HCT116 (cell line): ENCODE results near the gene FAM117A. TPM values are rescaled to one million over a fixed set of nuclear protein-coding genes. Genes with fewer than 3 reads are reported as not detected.

Experiments used
- ATAC-seq: fragments of 200-7000 bp; cut with Tn5 transposase; 2 replicates; pipeline ENCODE4 v1.9.1; 2020; ENCODE audit warnings: mild to moderate bottlenecking, moderate library complexity
- BruUV-seq: library from RNA; stranded (reverse); fragments of 400-500 nt; replicated peaks from 2 replicates; lab custom pipeline; 2021; lab: Mats Ljungman, UMichigan
- CTCF ChIA-PET: fragments of 300-600 bp; sonication (Branson Sonifier 250); formaldehyde crosslinking; loops from one replicate; lab custom pipeline; 2021; ENCODE audit warnings: antibody characterized with exemption; lab: Charles Lee
- POLR2A ChIA-PET: fragments of 300-600, 350-600 bp; sonication (Branson Sonifier 250); formaldehyde crosslinking; loops from one replicate; lab custom pipeline; 2021; ENCODE audit warnings: antibody characterized with exemption; lab: Charles Lee
- RAD21 ChIA-PET, 2 experiments: fragments of 300-600 bp; sonication (Branson Sonifier 250); formaldehyde crosslinking; loops; one replicate each; lab custom pipeline; 2023; ENCODE audit warnings: low total read pairs in 2 of 2; ENCODE audit not compliant: uncharacterized antibody in 2 of 2, unreplicated experiment in 2 of 2, low non-redundant PET in 1 of 2; lab: Charles Lee
- DNase-seq: peaks from one replicate; pipeline ENCODE4 v3.0.0-alpha.2; 2010; ENCODE audit warnings: low read depth, low spot score
- H2AFZ ChIP-seq: fragments of 200-600 bp; shearing (Covaris generic), sonication (generic); 2 replicates; pipeline ENCODE4 v1.6.1; 2017; ENCODE audit warnings: low read depth, mixed run types, mixed read lengths, antibody characterized with exemption, low read length; ENCODE audit not compliant: poor library complexity, severe bottlenecking
- H3K27ac ChIP-seq: 2 replicates; pipeline ENCODE4 v1.5.1; 2012; ENCODE audit warnings: low read depth, low read length
- H3K27me3 ChIP-seq: fragments of 200-600 bp; sonication (generic); 2 replicates; pipeline ENCODE4 v1.6.1; 2016; ENCODE audit warnings: mixed run types, low read length, mixed read lengths; ENCODE audit not compliant: insufficient read depth
- H3K36me3 ChIP-seq, 2 experiments: fragments of 200-500 bp in 1 of 2; fragments of 200-600 bp in 1 of 2; sonication (Bioruptor generic) in 1 of 2; sonication (generic) in 1 of 2; 2 replicates each; pipeline versions ENCODE4 v1.5.1 to v1.6.1; 2014 to 2016; ENCODE audit warnings: low read length in 2 of 2, inconsistent platforms in 1 of 2, mixed read lengths in 1 of 2, mixed run types in 1 of 2; ENCODE audit not compliant: insufficient read depth in 2 of 2, control insufficient read depth in 1 of 2
- H3K4me1 ChIP-seq, 2 experiments: fragments of 200-600 bp in 1 of 2; sonication (generic) in 1 of 2; 2 replicates each; pipeline versions ENCODE4 v1.5.1 to v1.6.1; 2012 to 2017; ENCODE audit warnings: low read length in 2 of 2, inconsistent platforms in 1 of 2, mild to moderate bottlenecking in 1 of 2, mixed read lengths in 1 of 2, mixed run types in 1 of 2, moderate library complexity in 1 of 2; ENCODE audit not compliant: insufficient read depth in 2 of 2, control insufficient read depth in 1 of 2
- H3K4me2 ChIP-seq: fragments of 200-600 bp; sonication (generic); 2 replicates; pipeline ENCODE4 v1.6.1; 2017; ENCODE audit warnings: mixed run types, low read length, mixed read lengths
- H3K4me3 ChIP-seq, 2 experiments: fragments of 200-600 bp in 1 of 2; sonication (generic) in 1 of 2; replicated peaks in 1 of 2; 2 replicates each; pipeline ENCODE4 v1.5.1; 2011 to 2016; ENCODE audit warnings: low read length in 2 of 2, control low read depth in 1 of 2, low read depth in 1 of 2, mild to moderate bottlenecking in 1 of 2, mixed read lengths in 1 of 2, mixed run types in 1 of 2
- H3K79me2 ChIP-seq: fragments of 200-600 bp; sonication (generic); 2 replicates; pipeline ENCODE4 v1.6.1; 2017; ENCODE audit warnings: mild to moderate bottlenecking, mixed run types, low read length, moderate library complexity, mixed read lengths; ENCODE audit not compliant: insufficient read depth
- H3K9ac ChIP-seq: fragments of 200-600 bp; sonication (generic); 2 replicates; pipeline ENCODE4 v1.6.1; 2016; ENCODE audit warnings: low read length, mixed read lengths
- H3K9me2 ChIP-seq: fragments of 200-600 bp; sonication (generic), shearing (Covaris generic); 2 replicates; pipeline ENCODE4 v1.6.1; 2017; ENCODE audit warnings: mixed run types, mild to moderate bottlenecking, moderate library complexity; ENCODE audit not compliant: insufficient read depth
- H3K9me3 ChIP-seq, 2 experiments: fragments of 200-500 bp in 1 of 2; fragments of 200-600 bp in 1 of 2; sonication (Bioruptor generic) in 1 of 2; sonication (generic) in 1 of 2; 2 replicates each; pipeline ENCODE4 v1.6.1; 2014 to 2017; ENCODE audit warnings: low read length in 2 of 2, mixed read lengths in 2 of 2, inconsistent platforms in 1 of 2, low read depth in 1 of 2, mild to moderate bottlenecking in 1 of 2, mixed run types in 1 of 2, moderate library complexity in 1 of 2; ENCODE audit not compliant: control insufficient read depth in 1 of 2, insufficient read depth in 1 of 2
- H4K20me1 ChIP-seq: fragments of 200-600 bp; sonication (generic), shearing (Covaris generic); 2 replicates; pipeline ENCODE4 v1.6.1; 2017; ENCODE audit warnings: mixed run types, mild to moderate bottlenecking, moderate library complexity; ENCODE audit not compliant: insufficient read depth
- CBX3 ChIP-seq: IDR thresholded peaks from 2 replicates; pipeline ENCODE4 v1.6.1; 2012; ENCODE audit warnings: low read depth
- CEBPB ChIP-seq: IDR thresholded peaks from 2 replicates; pipeline ENCODE4 v1.6.1; 2012; ENCODE audit warnings: low read depth
- EGR1 ChIP-seq: IDR thresholded peaks from 2 replicates; pipeline ENCODE4 v1.6.1; 2012; ENCODE audit warnings: low read depth
- ELF1 ChIP-seq: IDR thresholded peaks from 2 replicates; pipeline ENCODE4 v1.6.1; 2012; ENCODE audit warnings: low read depth, borderline replicate concordance
- EZH2 ChIP-seq: fragments of 200-600 bp; sonication (generic); IDR thresholded peaks from 2 replicates; pipeline ENCODE4 v1.6.1; 2017; ENCODE audit warnings: antibody characterized with exemption, mixed run types
- FOSL1 ChIP-seq: IDR thresholded peaks from 2 replicates; pipeline ENCODE4 v1.6.1; 2012; ENCODE audit warnings: low read depth
- MAX ChIP-seq: IDR thresholded peaks from 2 replicates; pipeline ENCODE4 v1.6.1; 2012
- POLR2A ChIP-seq: IDR thresholded peaks from 2 replicates; pipeline ENCODE4 v1.7.0; 2011; ENCODE audit warnings: borderline replicate concordance; ENCODE audit not compliant: insufficient read depth, insufficient read length; ENCODE audit errors: extremely low read depth
- POLR2AphosphoS5 ChIP-seq: IDR thresholded peaks from 2 replicates; pipeline ENCODE4 v1.6.1; 2011; ENCODE audit warnings: mild to moderate bottlenecking, low read depth, low read length, moderate library complexity
- SIN3A ChIP-seq: IDR thresholded peaks from 2 replicates; pipeline ENCODE4 v1.6.1; 2012; ENCODE audit warnings: low read depth
- SP1 ChIP-seq: IDR thresholded peaks from 2 replicates; pipeline ENCODE4 v1.6.1; 2012; ENCODE audit warnings: low read depth
- SRF ChIP-seq: IDR thresholded peaks from 2 replicates; pipeline ENCODE4 v1.6.1; 2012; ENCODE audit warnings: low read depth
- YY1 ChIP-seq: IDR thresholded peaks from 2 replicates; pipeline ENCODE4 v1.6.1; 2011; ENCODE audit warnings: low read length, low read depth, moderate library complexity, mild to moderate bottlenecking; ENCODE audit not compliant: insufficient replicate concordance; ENCODE audit errors: extremely low read depth
- ZFX ChIP-seq: fragments of 450-650 bp; IDR thresholded peaks from 2 replicates; pipeline ENCODE4 v1.6.1; 2017
- intact Hi-C: fragments of 100-400 bp; cut with micrococcal nuclease; formaldehyde crosslinking; loops from 2 replicates; pipeline ENCODE4 v1.10.0; 2022
- total RNA-seq: library from RNA; stranded (reverse); gene quantifications from one replicate; pipeline ENCODE4 v1.2.1, GENCODE V29; 2021; ENCODE audit not compliant: unreplicated experiment
- TF ChIP-seq, protein P1 (sequence below), 3 experiments: fragments of 200-600 bp in 1 of 3; sonication (generic) in 1 of 3; IDR thresholded peaks in 2 of 3; conservative IDR thresholded peaks in 1 of 3; 2 replicates each; pipeline ENCODE4 v1.5.1; 2012 to 2017; ENCODE audit warnings: low read depth in 2 of 3, low read length in 2 of 3, antibody characterized with exemption in 1 of 3, borderline replicate concordance in 1 of 3, control low read depth in 1 of 3, mild to moderate bottlenecking in 1 of 3, mixed read lengths in 1 of 3, mixed run types in 1 of 3, moderate library complexity in 1 of 3; ENCODE audit not compliant: insufficient read depth in 1 of 3
- TF ChIP-seq, protein P2 (sequence below): IDR thresholded peaks from 2 replicates; pipeline ENCODE4 v1.6.1; 2012

FAM117A gene
- total RNA-seq, 1 experiment from 2014 or later: 12.8 TPM

DNA sequence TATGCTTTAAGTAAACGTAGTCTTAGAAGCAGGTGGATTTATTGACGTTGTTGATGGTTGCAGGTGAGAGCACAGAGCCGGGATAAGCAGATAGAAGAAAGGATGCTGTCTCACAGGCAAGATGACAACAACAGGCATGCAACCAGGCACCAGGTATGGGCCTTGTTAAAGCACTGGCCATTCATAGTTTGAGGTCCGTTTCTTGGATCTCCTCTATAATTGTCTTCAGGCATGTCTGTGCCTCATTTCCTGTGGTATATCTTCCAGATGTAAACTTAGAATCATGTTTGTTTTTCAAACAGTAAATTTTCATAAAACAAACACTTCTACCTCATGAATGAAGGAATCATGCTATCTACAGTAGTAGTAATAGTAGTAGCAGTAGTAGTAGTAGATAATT lies 45.1 kb upstream of the FAM117A start (continued):
- TF ChIP-seq POLR2A: no peak
- TF ChIP-seq, all 23 proteins: peak for 0

DNA sequence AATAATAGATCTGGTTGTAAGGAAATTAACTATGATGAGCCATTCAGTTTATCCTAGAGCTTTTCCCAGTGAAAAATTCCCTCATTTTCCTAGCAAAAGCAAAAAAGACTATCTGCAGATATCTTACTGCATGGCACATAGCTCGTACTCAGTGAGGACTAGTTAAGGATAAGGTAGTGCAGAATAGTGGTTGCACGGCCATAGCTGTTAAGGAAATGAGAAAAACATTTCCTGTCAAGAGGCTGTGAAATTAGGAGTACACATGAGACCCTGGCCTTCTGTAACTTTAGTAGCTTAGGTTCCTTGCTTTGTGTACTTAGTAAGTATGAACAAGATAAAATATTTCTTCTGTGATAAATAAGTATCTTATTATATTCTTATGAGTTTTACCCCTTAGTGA lies 34.8 kb upstream of the FAM117A start:
- TF ChIP-seq, protein P1, sequence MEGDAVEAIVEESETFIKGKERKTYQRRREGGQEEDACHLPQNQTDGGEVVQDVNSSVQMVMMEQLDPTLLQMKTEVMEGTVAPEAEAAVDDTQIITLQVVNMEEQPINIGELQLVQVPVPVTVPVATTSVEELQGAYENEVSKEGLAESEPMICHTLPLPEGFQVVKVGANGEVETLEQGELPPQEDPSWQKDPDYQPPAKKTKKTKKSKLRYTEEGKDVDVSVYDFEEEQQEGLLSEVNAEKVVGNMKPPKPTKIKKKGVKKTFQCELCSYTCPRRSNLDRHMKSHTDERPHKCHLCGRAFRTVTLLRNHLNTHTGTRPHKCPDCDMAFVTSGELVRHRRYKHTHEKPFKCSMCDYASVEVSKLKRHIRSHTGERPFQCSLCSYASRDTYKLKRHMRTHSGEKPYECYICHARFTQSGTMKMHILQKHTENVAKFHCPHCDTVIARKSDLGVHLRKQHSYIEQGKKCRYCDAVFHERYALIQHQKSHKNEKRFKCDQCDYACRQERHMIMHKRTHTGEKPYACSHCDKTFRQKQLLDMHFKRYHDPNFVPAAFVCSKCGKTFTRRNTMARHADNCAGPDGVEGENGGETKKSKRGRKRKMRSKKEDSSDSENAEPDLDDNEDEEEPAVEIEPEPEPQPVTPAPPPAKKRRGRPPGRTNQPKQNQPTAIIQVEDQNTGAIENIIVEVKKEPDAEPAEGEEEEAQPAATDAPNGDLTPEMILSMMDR (IDR thresholded peaks at IDR 0.05 in 2 of 3, conservative IDR thresholded peaks at IDR 0.05 in 1 of 3; ENCODE audit: borderline replicate concordance in 1 of 3, insufficient read depth in 1 of 3, low read depth in 2 of 3, low read length in 2 of 3): no peak
- TF ChIP-seq, protein P2, sequence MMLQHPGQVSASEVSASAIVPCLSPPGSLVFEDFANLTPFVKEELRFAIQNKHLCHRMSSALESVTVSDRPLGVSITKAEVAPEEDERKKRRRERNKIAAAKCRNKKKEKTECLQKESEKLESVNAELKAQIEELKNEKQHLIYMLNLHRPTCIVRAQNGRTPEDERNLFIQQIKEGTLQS: no peak
- no peak for TF ChIP-seq ELF1
- Histone ChIP-seq H3K9ac (no peak overlapping the region), H2AFZ (no peak overlapping the region), H4K20me1 (no peaks in the 10 kb centered on the region), H3K9me2 (no peaks in the 10 kb centered on the region), H3K4me1 (no peaks in the 10 kb centered on the region), H3K36me3 (peaks cover 50 to 56% of the 10 kb centered on the region in 2 experiments), H3K4me2 (no peak overlapping the region), H3K9me3 (no peaks in the 10 kb centered on the region), H3K27me3 (no peaks in the 10 kb centered on the region), H3K79me2 (peaks cover 83% of the 10 kb centered on the region), H3K4me3 (no peak overlapping the region), H3K27ac (no peak overlapping the region)
- ChIA-PET RAD21 (interaction anchor here in 1 of 2 experiments (1.3 kb wide), 1 partner anchor 199 kb away, joined by 3 read pairs; no protein-coding TSS in a partner anchor), POLR2A (interaction anchor here (2.4 kb wide), 1 partner anchor 11 kb away, joined by 7 read pairs; the partner anchor contains the start of gene KAT7), CTCF (no interaction called here)
- no TSS peak for BruUV-seq
- intact Hi-C loops: no loop called here
- DNase-seq: no peak
- ATAC-seq: no peak

GRCh38 chr17:49798182-49798581 lies 34.3 kb upstream of the FAM117A start:
- Histone ChIP-seq H4K20me1 (no peaks in the 10 kb centered on the region), H3K9me2 (no peaks in the 10 kb centered on the region), H3K4me1 (no peaks in the 10 kb centered on the region), H3K36me3 (peaks cover 53 to 59% of the 10 kb centered on the region in 2 experiments), H3K9me3 (no peaks in the 10 kb centered on the region), H3K79me2 (peaks cover 85% of the 10 kb centered on the region), H3K27me3 (no peaks in the 10 kb centered on the region), H3K4me3 (no peak overlapping the region), H3K27ac (no peak overlapping the region), H3K4me2 (no peak overlapping the region), H3K9ac (no peak overlapping the region), H2AFZ (no peak overlapping the region)
- DNase-seq (no peak), ATAC-seq (no peak)
- ChIA-PET POLR2A (interaction anchor here (2.4 kb wide), 1 partner anchor 10 kb away, joined by 7 read pairs; the partner anchor contains the start of gene KAT7), CTCF (no interaction called here), RAD21 (interaction anchor here in 1 of 2 experiments (1.3 kb wide), 1 partner anchor 200 kb away, joined by 3 read pairs; no protein-coding TSS in a partner anchor)
- no TSS peak for BruUV-seq
- intact Hi-C loops: no loop called here
- TF ChIP-seq MAX (no peak), SP1 (no peak), FOSL1 (no peak), YY1 (no peak), SRF (no peak), POLR2AphosphoS5 (no peak), ZFX (no peak), SIN3A (no peak), EZH2 (no peak), CBX3 (no peak), CEBPB (no peak), EGR1 (no peak)
- TF ChIP-seq, protein P2: no peak
